DOHH2 (cell line): ENCODE data around the gene HDAC4.

Experiments used
- EZH2phosphoT487 ChIP-seq: fragments of 200-600 bp; sonication (generic); IDR thresholded peaks from 2 replicates; pipeline ENCODE4 v1.6.1; 2017; ENCODE audit warnings: borderline replicate concordance, mild to moderate bottlenecking, antibody characterized with exemption, low read length, moderate library complexity, mixed read lengths
- TF ChIP-seq, protein P1 (sequence below): fragments of 200-600 bp; sonication (generic); IDR thresholded peaks from one replicate; pipeline ENCODE4 v1.5.1; 2014; ENCODE audit warnings: antibody characterized with exemption, mild to moderate bottlenecking, low read depth, low read length; ENCODE audit not compliant: poor library complexity, severe bottlenecking

DNA sequence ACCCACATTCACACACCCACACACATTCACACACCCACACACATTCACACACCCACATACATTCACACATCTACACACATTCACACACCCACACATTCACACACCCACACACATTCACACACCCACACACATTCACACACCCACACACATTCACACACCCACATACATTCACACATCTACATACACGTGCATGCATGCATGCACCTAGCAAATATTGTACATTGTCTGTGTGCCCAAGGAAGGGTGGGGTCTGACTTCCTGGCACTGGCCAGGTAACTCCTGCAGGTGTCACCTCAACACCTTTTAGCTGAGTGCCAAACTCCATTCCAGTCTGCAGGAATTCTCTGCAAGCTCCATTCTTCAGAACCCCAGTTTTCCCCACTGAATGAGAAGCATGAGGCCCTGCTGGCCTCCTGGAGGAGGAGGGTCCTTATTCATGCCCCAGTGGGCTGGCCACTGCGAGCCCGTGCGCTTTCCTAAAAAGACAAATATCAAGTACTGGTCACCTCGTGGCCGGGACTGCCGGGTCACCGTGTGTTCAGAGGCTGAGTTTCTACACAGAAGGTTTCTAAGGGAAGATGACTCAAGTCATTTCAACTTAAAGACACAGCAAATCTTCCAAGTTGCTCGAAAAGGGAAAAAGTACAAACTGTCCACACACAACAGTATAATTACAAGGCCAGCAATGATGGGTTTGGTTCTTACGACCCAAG lies 131.5 kb downstream of the HDAC4 start:
- TF ChIP-seq, protein P1, sequence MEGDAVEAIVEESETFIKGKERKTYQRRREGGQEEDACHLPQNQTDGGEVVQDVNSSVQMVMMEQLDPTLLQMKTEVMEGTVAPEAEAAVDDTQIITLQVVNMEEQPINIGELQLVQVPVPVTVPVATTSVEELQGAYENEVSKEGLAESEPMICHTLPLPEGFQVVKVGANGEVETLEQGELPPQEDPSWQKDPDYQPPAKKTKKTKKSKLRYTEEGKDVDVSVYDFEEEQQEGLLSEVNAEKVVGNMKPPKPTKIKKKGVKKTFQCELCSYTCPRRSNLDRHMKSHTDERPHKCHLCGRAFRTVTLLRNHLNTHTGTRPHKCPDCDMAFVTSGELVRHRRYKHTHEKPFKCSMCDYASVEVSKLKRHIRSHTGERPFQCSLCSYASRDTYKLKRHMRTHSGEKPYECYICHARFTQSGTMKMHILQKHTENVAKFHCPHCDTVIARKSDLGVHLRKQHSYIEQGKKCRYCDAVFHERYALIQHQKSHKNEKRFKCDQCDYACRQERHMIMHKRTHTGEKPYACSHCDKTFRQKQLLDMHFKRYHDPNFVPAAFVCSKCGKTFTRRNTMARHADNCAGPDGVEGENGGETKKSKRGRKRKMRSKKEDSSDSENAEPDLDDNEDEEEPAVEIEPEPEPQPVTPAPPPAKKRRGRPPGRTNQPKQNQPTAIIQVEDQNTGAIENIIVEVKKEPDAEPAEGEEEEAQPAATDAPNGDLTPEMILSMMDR = no peak
- no peak for TF ChIP-seq EZH2phosphoT487
